SU-DHL-6 (cell line): ENCODE results near the gene RFC4.
"Not testable (repeated sequence)": the region's sequence is repeated elsewhere in the genome, so short reads cannot be mapped to it uniquely, and the experiment has no call there.

Source experiments
- H2AFZ ChIP-seq: fragments of 200-600 bp; sonication (generic); 2 replicates; pipeline ENCODE4 v1.6.1; 2014; ENCODE audit warnings: low read depth, mild to moderate bottlenecking, moderate library complexity, mixed read lengths, antibody characterized with exemption, low read length; ENCODE audit not compliant: severe bottlenecking
- H3F3A ChIP-seq: fragments of 200-600 bp; shearing (Covaris generic); 2 replicates; pipeline ENCODE4 v1.6.0; 2016; ENCODE audit warnings: antibody characterized with exemption, mild to moderate bottlenecking; ENCODE audit not compliant: insufficient read depth
- H3K27ac ChIP-seq: fragments of 200-600 bp; sonication (generic); 2 replicates; pipeline ENCODE4 v1.5.1; 2016; ENCODE audit warnings: low read depth, mild to moderate bottlenecking, low read length, moderate library complexity, mixed read lengths
- H3K27me3 ChIP-seq: fragments of 200-600 bp; sonication (generic), shearing (Covaris generic); 2 replicates; pipeline ENCODE4 v1.6.0; 2014; ENCODE audit warnings: mild to moderate bottlenecking, low read length
- H3K36me3 ChIP-seq: fragments of 200-600 bp; sonication (generic); 2 replicates; pipeline ENCODE4 v1.6.1; 2014; ENCODE audit warnings: mild to moderate bottlenecking, low read length, mixed read lengths
- H3K4me2 ChIP-seq: fragments of 300-600, 200-600 bp; shearing (Covaris generic), sonication (generic); 2 replicates; pipeline ENCODE4 v1.6.0; 2014; ENCODE audit warnings: low read length, low read depth, mild to moderate bottlenecking; ENCODE audit not compliant: poor library complexity, severe bottlenecking
- H3K4me3 ChIP-seq: fragments of 200-600 bp; sonication (generic); 2 replicates; pipeline ENCODE4 v1.5.1; 2014; ENCODE audit warnings: antibody characterized with exemption, low read length, mild to moderate bottlenecking, mixed read lengths; ENCODE audit not compliant: insufficient read depth, poor library complexity, severe bottlenecking
- H3K79me2 ChIP-seq: fragments of 200-600 bp; sonication (generic); 2 replicates; pipeline ENCODE4 v1.6.1; 2014; ENCODE audit warnings: mild to moderate bottlenecking, low read length, moderate library complexity; ENCODE audit not compliant: insufficient read depth
- H3K9ac ChIP-seq: fragments of 200-600 bp; sonication (generic); 2 replicates; pipeline ENCODE4 v1.7.0; 2014; ENCODE audit warnings: mild to moderate bottlenecking, low read length
- H3K9me2 ChIP-seq: fragments of 200-600 bp; sonication (generic); replicated peaks from 2 replicates; pipeline ENCODE4 v1.6.1; 2014; ENCODE audit warnings: low read length; ENCODE audit not compliant: insufficient read depth
- H3K9me3 ChIP-seq: fragments of 200-600 bp; sonication (generic); 2 replicates; pipeline ENCODE4 v1.6.1; 2014; ENCODE audit warnings: low read length, mixed read lengths; ENCODE audit not compliant: insufficient read depth
- H4K20me1 ChIP-seq: fragments of 200-600 bp; sonication (generic); 2 replicates; pipeline ENCODE4 v1.6.1; 2014; ENCODE audit warnings: low read depth, mild to moderate bottlenecking, antibody characterized with exemption, low read length, moderate library complexity, mixed read lengths
- EZH2phosphoT487 ChIP-seq: fragments of 200-600 bp; sonication (generic), shearing (Covaris generic); conservative IDR thresholded peaks from 2 replicates; pipeline ENCODE4 v1.6.1; 2018; ENCODE audit warnings: mild to moderate bottlenecking, antibody characterized with exemption, low read length, moderate library complexity, mixed read lengths
- TF ChIP-seq, protein P1 (sequence below): fragments of 200-600 bp; sonication (generic); IDR thresholded peaks from one replicate; pipeline ENCODE4 v1.5.1; 2017; ENCODE audit warnings: antibody characterized with exemption, mild to moderate bottlenecking, low read length, moderate library complexity; ENCODE audit not compliant: insufficient read depth, poor library complexity, severe bottlenecking

RFC4 gene

DNA sequence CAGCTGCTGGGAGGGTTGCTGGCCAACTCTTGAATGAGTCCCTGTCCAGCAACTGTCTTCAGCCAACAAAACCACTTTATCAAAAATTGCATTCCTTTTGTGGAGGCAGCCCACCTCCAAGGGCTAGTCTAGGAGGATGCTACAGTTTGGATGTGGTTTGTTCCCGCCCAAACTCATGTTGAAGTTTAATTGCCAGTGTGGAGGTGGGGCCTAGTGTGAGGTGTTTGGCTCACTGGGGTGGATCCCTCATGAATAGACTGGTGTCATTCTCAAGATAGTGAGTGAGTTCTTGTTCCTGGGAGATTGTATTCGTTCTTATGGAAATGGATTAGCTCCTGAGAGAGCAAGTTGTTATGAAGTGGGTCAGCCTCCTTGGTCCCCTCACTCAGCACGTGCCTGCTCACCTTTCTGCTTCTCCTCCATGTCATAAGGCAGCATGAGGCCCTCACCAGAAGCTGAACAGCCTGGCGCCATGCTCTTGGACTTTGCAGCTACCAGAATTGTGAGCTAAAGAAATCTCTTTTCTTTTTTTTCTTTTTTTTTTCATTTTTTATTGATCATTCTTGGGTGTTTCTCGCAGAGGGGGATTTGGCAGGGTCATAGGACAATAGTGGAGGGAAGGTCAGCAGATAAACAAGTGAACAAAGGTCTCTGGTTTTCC is 4.2 kb upstream of the RFC4 start:
- H3K36me3 ChIP-seq, result no peaks in the 10 kb centered on the region
- H3K27me3 ChIP-seq, result no peaks in the 10 kb centered on the region
- H3K79me2 ChIP-seq, result peaks cover 8% of the 10 kb centered on the region

DNA sequence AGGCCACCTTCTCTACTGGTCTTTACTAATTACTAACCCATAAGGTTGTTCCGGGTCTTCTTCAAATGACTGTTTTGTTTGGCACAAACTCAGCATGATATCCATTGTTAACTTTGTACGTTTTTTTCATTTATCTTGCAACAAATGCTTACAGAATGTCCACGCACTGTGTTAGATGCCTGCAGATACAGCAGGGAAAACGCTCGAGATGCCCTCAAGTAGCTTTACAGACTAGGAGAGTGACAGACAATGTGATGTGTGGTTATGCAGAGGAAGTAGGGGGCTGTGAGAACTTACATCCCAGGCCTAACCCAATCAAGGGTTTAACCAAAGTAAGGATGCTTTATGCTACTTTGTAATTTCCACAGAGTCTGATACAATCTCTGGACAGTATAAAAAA is 949 bp upstream of the RFC4 start:
- no peaks in the 10 kb centered on the region for H4K20me1 ChIP-seq
- peaks cover 12% of the 10 kb centered on the region; the same call in 1 of the 2 replicates for H3K36me3 ChIP-seq
- no peaks in the 10 kb centered on the region for H3K9me3 ChIP-seq
- H3K27ac ChIP-seq, result peak overlapping the region; percentile 77
- peak overlapping the region; percentile 70 for H3K4me2 ChIP-seq
- peak overlapping the region; percentile 96 for H3K9ac ChIP-seq
- peak overlapping the region; percentile 76 for H3K4me3 ChIP-seq
- peaks cover 4% of the 10 kb centered on the region; the same call in 1 of the 2 replicates for H3F3A ChIP-seq
- TF ChIP-seq, protein P1, sequence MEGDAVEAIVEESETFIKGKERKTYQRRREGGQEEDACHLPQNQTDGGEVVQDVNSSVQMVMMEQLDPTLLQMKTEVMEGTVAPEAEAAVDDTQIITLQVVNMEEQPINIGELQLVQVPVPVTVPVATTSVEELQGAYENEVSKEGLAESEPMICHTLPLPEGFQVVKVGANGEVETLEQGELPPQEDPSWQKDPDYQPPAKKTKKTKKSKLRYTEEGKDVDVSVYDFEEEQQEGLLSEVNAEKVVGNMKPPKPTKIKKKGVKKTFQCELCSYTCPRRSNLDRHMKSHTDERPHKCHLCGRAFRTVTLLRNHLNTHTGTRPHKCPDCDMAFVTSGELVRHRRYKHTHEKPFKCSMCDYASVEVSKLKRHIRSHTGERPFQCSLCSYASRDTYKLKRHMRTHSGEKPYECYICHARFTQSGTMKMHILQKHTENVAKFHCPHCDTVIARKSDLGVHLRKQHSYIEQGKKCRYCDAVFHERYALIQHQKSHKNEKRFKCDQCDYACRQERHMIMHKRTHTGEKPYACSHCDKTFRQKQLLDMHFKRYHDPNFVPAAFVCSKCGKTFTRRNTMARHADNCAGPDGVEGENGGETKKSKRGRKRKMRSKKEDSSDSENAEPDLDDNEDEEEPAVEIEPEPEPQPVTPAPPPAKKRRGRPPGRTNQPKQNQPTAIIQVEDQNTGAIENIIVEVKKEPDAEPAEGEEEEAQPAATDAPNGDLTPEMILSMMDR, result no peak
- no peak for TF ChIP-seq EZH2phosphoT487
- no peaks in the 10 kb centered on the region for H3K9me2 ChIP-seq
- peak overlapping the region; percentile 72 for H2AFZ ChIP-seq
- H3K27me3 ChIP-seq, result no peaks in the 10 kb centered on the region
- peaks cover 21% of the 10 kb centered on the region for H3K79me2 ChIP-seq

More for the DNA sequence above, 4.2 kb upstream of the RFC4 start:
- H3K4me2 ChIP-seq, result no peak overlapping the region
- H3K9me2 ChIP-seq, result no peaks in the 10 kb centered on the region
- no peaks in the 10 kb centered on the region for H4K20me1 ChIP-seq
- peaks cover 4% of the 10 kb centered on the region; the same call in 1 of the 2 replicates for H3F3A ChIP-seq
- no peak overlapping the region for H3K9ac ChIP-seq
- no peak overlapping the region for H3K4me3 ChIP-seq
- no peak overlapping the region for H3K27ac ChIP-seq
- no peak for TF ChIP-seq EZH2phosphoT487
- TF ChIP-seq, protein P1, result no peak
- H3K9me3 ChIP-seq, result no peaks in the 10 kb centered on the region
- H2AFZ ChIP-seq, result no peak overlapping the region

DNA sequence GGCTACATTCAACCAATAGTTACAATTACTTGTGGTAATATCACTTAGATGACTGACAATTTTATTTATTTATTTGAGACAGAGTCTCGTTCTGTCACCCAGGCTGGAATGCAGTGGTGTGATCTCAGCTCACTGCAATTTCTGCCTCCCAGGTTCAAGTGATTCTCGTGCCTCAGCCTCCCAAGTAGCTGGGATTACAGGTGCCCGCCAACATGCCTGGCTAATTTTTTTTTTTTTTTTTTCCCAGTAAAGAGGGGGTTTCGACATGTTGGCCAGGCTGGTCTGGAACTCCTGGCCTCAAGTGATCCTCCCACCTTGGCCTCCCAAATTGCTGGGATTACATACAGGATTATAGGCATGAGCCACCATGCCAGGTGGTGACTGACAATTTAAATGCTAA is 2.8 kb downstream of the RFC4 start:
- H3K9me3 ChIP-seq, H3F3A ChIP-seq, H4K20me1 ChIP-seq, H3K27me3 ChIP-seq, H3K4me2 ChIP-seq, H3K9ac ChIP-seq, H3K4me3 ChIP-seq, H3K9me2 ChIP-seq, H2AFZ ChIP-seq, H3K27ac ChIP-seq: not testable (repeated sequence)
- Histone ChIP-seq H3K79me2 (peaks cover 34% of the 10 kb centered on the region), H3K36me3 (peaks cover 37% of the 10 kb centered on the region)

DNA sequence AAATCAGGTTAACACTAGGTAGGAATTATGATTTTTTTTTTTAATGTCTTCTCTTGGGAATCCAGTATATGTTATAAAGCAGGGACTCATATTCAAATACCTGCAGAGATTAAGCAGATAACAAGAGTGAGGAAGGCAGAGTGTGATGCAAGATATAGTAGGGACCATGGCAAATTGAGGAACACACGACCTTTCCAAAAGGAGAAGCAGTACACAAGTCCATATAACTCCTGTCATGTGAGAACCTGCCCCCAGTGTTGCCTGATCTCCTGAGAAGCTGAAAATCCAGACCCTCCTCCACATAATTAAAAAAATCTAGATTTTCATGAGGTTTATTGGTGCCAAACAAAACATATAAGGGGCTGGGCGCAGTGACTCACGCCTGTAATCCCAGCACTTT is 3.6 kb downstream of the RFC4 start:
- Histone ChIP-seq H3K9me2 (no peaks in the 10 kb centered on the region), H3K27me3 (no peaks in the 10 kb centered on the region), H3K4me3 (no peak overlapping the region), H2AFZ (no peak overlapping the region), H3K9me3 (no peaks in the 10 kb centered on the region), H3K27ac (no peak overlapping the region), H3K4me2 (no peak overlapping the region), H3F3A (peaks cover 9% of the 10 kb centered on the region; the same call in 1 of the 2 replicates), H3K9ac (no peak overlapping the region), H3K79me2 (peaks cover 35% of the 10 kb centered on the region), H3K36me3 (peaks cover 45% of the 10 kb centered on the region), H4K20me1 (0 out of 2 replicates have a peak, but pooled peaks cover 5% of the 10 kb centered on the region)
- TF ChIP-seq EZH2phosphoT487, result no peak
- TF ChIP-seq, protein P1, result no peak
